ENCODE data around the gene PTPN4. TPM values are rescaled to one million over a fixed set of nuclear protein-coding genes. Genes with fewer than 3 reads are reported as not detected.

PTPN4 gene
- total and polyA plus RNA-seq, 2 experiments from 2014 or later, result 41.6 to 90.4 TPM

- no peak for TF ChIP-seq ZNF462 (CRISPR knock-in tag; IDR thresholded peaks at IDR 0.05)
- TF ChIP-seq ETS1 (IDR thresholded peaks at IDR 0.05), result no peak
- TF ChIP-seq STAT1 (IDR thresholded peaks at IDR 0.05; ENCODE audit: unreplicated experiment), result no peak
- no peak for TF ChIP-seq CREB1 (CRISPR knock-in tag; IDR thresholded peaks at IDR 0.05; ENCODE audit: low read depth)
- no peak for TF ChIP-seq REST (IDR thresholded peaks at IDR 0.05; ENCODE audit: unreplicated experiment)
- no peak for TF ChIP-seq NANOG (IDR thresholded peaks at IDR 0.05; ENCODE audit: borderline replicate concordance)
- TF ChIP-seq POLR2AphosphoS5 (IDR thresholded peaks at IDR 0.05; ENCODE audit: low read depth), result no peak
- no peak for TF ChIP-seq EZH2 (IDR thresholded peaks at IDR 0.05; ENCODE audit: low read depth, unreplicated experiment)
- no peak for TF ChIP-seq ZNF114 (CRISPR knock-in tag; IDR thresholded peaks at IDR 0.05)
- TF ChIP-seq EZH2phosphoT487 (IDR thresholded peaks at IDR 0.05; ENCODE audit: unreplicated experiment), result no peak
Measured at GRCh38 chr2:119751706-119752105, 8.0 kb upstream of the PTPN4 start (continued).

Measured in GM23338 (cell line).